A673 (cell line): ENCODE measurements around the gene CDON. TPM values are rescaled to one million over a fixed set of nuclear protein-coding genes. Genes with fewer than 3 reads are reported as not detected.

Source experiments
- BruUV-seq: library from RNA; stranded (reverse); fragments of 400-500 nt; replicated peaks from 2 replicates; lab custom pipeline; 2021; lab: Mats Ljungman, UMichigan
- CTCF ChIA-PET: fragments of 300-600 bp; sonication (Branson Sonifier 250); formaldehyde crosslinking; loops from one replicate; lab custom pipeline; 2022; ENCODE audit warnings: antibody characterized with exemption; lab: Charles Lee
- POLR2A ChIA-PET: fragments of 300-600 bp; sonication (Branson Sonifier 250); formaldehyde crosslinking; loops from one replicate; lab custom pipeline; 2022; ENCODE audit warnings: antibody characterized with exemption; ENCODE audit not compliant: low non-redundant PET; lab: Charles Lee
- DNase-seq: peaks from one replicate; pipeline ENCODE4 v3.0.0-alpha.2; 2015; ENCODE audit warnings: low spot score
- H3K27ac ChIP-seq: fragments of 200-600 bp; sonication (generic); 2 replicates; pipeline ENCODE4 v1.5.1; 2016; ENCODE audit warnings: mixed run types, low read depth, mild to moderate bottlenecking, mixed read lengths, antibody characterized with exemption, low read length; ENCODE audit not compliant: poor library complexity, severe bottlenecking
- H3K27me3 ChIP-seq: fragments of 200-600 bp; sonication (generic); replicated peaks from 2 replicates; pipeline ENCODE4 v1.6.1; 2017; ENCODE audit warnings: mixed run types, low read depth, mild to moderate bottlenecking, mixed read lengths, antibody characterized with exemption, low read length; ENCODE audit not compliant: insufficient read depth, poor library complexity
- H3K36me3 ChIP-seq: fragments of 200-600 bp; sonication (generic); 2 replicates; pipeline ENCODE4 v1.6.1; 2016; ENCODE audit warnings: mixed run types, mild to moderate bottlenecking, mixed read lengths, antibody characterized with exemption, low read length; ENCODE audit not compliant: insufficient read depth, poor library complexity, severe bottlenecking
- H3K4me1 ChIP-seq: fragments of 200-600 bp; sonication (generic); 2 replicates; pipeline ENCODE4 v1.6.1; 2017; ENCODE audit warnings: mixed run types, mild to moderate bottlenecking, mixed read lengths, antibody characterized with exemption, low read length; ENCODE audit not compliant: insufficient read depth, poor library complexity, severe bottlenecking
- H3K4me3 ChIP-seq: fragments of 200-600 bp; sonication (generic); 2 replicates; pipeline ENCODE4 v1.5.1; 2016; ENCODE audit warnings: low read depth, mixed run types, mild to moderate bottlenecking, mixed read lengths, low read length; ENCODE audit not compliant: poor library complexity, severe bottlenecking
- H3K9me3 ChIP-seq: fragments of 200-600 bp; sonication (generic); 2 replicates; pipeline ENCODE4 v1.6.1; 2016; ENCODE audit warnings: mixed run types, low read depth, mild to moderate bottlenecking, mixed read lengths, antibody characterized with exemption, low read length; ENCODE audit not compliant: poor library complexity, severe bottlenecking
- EZH2 ChIP-seq: fragments of 200-600 bp; sonication (generic); IDR thresholded peaks from 2 replicates; pipeline ENCODE4 v1.6.1; 2017; ENCODE audit warnings: borderline replicate concordance, low read depth, mild to moderate bottlenecking, mixed read lengths, antibody characterized with exemption, low read length; ENCODE audit not compliant: poor library complexity, severe bottlenecking
- intact Hi-C: fragments of 100-400 bp; cut with micrococcal nuclease; formaldehyde crosslinking; loops from one replicate; pipeline ENCODE4 v1.10.0; 2022; ENCODE audit not compliant: unreplicated experiment
- total RNA-seq: library from RNA; stranded (reverse); gene quantifications from 2 replicates; pipeline ENCODE4 v1.2.3, GENCODE V29; 2021
- TF ChIP-seq, protein P1 (sequence below): fragments of 300-800, 200-600 bp; sonication (generic); conservative IDR thresholded peaks from 2 replicates; pipeline ENCODE4 v1.5.1; 2017; ENCODE audit warnings: low read depth, mild to moderate bottlenecking, antibody characterized with exemption, low read length, moderate library complexity, mixed read lengths

CDON gene
- total RNA-seq, 1 experiment from 2014 or later = 25.3 TPM

DNA sequence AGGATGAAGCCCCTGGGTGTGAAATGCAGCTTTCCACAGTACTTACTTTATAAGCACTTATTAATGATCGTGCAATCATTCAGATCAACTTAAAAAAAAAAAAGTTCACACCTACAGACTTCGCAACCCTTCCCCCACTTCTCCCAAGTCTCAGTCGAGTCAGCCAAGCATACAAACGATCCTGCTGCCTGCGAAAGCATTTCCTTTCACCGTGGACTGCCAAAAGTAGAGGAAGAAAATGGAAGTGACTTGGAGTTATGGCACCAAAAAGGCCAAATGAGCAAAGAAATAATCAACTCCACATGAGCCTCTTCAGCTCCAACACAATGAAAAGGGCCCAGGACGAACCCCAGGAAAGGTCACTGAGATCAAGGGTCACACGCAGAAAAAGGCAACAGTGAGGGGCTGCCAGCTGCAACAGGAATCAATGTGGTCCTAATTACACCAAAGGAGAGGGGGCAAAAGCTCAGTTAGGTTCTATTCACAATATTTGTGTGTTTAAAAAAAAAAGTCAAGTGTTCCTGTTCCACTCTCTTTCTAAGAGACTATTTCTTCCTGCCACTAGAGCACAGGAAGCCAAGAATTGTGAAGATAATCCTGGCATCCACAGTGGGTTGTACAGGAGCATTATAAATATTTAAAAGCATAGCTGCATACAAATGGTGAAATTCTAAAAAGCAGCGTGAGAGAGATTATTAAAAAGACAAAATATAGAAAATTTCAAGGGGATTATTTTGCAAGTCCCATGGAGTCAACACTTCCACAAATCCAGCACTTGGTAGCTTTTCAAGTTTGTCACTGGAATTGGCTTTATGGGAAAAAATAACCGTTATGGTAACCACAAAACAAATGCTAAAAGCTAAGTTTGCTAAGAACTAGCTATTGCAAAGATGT lies 28.4 kb downstream of the CDON start:
- Histone ChIP-seq H3K9me3 (no peaks in the 10 kb centered on the region), H3K4me1 (peaks cover 22% of the 10 kb centered on the region), H3K4me3 (peak overlapping the region; percentile 20), H3K36me3 (no peaks in the 10 kb centered on the region), H3K27ac (peak overlapping the region; percentile 16), H3K27me3 (no peaks in the 10 kb centered on the region)
- POLR2A ChIA-PET = interaction anchor here (0.5 kb wide), 1 partner anchor 14 kb away, joined by 4 read pairs; no protein-coding TSS in a partner anchor
- intact Hi-C loops = no loop called here
- BruUV-seq = no TSS peak
- no peak for TF ChIP-seq EZH2
- TF ChIP-seq, protein P1, sequence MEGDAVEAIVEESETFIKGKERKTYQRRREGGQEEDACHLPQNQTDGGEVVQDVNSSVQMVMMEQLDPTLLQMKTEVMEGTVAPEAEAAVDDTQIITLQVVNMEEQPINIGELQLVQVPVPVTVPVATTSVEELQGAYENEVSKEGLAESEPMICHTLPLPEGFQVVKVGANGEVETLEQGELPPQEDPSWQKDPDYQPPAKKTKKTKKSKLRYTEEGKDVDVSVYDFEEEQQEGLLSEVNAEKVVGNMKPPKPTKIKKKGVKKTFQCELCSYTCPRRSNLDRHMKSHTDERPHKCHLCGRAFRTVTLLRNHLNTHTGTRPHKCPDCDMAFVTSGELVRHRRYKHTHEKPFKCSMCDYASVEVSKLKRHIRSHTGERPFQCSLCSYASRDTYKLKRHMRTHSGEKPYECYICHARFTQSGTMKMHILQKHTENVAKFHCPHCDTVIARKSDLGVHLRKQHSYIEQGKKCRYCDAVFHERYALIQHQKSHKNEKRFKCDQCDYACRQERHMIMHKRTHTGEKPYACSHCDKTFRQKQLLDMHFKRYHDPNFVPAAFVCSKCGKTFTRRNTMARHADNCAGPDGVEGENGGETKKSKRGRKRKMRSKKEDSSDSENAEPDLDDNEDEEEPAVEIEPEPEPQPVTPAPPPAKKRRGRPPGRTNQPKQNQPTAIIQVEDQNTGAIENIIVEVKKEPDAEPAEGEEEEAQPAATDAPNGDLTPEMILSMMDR = no peak
- CTCF ChIA-PET = interaction anchor here (0.5 kb wide), 1 partner anchor 89 kb away, joined by 4 read pairs; no protein-coding TSS in a partner anchor
- peak; percentile 46 for DNase-seq

DNA sequence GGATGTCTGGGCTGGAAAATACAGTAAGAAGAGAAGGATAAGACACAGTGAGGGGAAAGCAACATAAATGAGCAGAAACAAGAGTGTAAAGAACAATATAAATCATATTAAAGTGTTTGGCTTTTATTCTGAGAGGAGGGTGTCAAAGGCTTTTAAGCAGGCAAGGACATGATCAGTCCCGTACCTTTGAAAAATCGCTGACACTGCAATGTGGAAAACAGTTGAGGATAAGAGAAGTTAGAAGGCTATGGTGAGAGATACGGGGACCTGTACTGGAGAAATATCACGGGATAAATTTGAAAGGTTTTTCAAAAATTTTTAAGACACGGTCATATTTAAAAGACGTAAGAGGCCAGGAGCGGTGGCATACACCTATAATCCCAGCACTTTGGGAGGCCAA lies 30.3 kb downstream of the CDON start:
- no peak for DNase-seq
- H3K27ac ChIP-seq = no peak overlapping the region
- BruUV-seq = no TSS peak
- no peak for TF ChIP-seq EZH2
- TF ChIP-seq, protein P1 = no peak
- intact Hi-C loops = no loop called here
- no peaks in the 10 kb centered on the region for H3K9me3 ChIP-seq
- H3K36me3 ChIP-seq = no peaks in the 10 kb centered on the region
- no peak overlapping the region for H3K4me3 ChIP-seq
- ChIA-PET CTCF (no interaction called here), POLR2A (no interaction called here)
- peaks cover 22% of the 10 kb centered on the region for H3K4me1 ChIP-seq
- H3K27me3 ChIP-seq = no peaks in the 10 kb centered on the region

DNA sequence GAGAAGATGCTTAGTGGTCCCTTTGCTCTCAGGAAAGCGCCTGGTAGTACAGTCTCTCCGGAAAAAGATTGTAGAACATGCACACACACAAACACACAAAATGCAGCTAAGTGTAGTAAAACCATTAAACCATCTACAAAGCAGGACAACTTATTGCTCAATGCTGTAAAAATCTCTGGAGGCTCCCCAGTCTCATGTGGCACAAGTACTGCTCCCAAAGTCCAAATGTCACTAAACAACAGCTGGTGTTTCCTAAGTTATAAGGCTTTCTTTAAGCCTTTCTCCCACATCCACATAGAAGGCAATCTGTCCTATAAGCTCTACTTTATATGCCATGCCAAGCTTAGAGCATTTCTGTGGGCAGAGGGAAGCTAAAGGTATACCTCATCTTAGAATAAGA lies 32.9 kb downstream of the CDON start:
- peaks cover 17% of the 10 kb centered on the region for H3K4me1 ChIP-seq
- H3K4me3 ChIP-seq = no peak overlapping the region
- no peak for DNase-seq
- no peaks in the 10 kb centered on the region for H3K36me3 ChIP-seq
- no peak for TF ChIP-seq EZH2
- TF ChIP-seq, protein P1 = no peak
- no peaks in the 10 kb centered on the region for H3K9me3 ChIP-seq
- ChIA-PET POLR2A (no interaction called here), CTCF (no interaction called here)
- no TSS peak for BruUV-seq
- H3K27ac ChIP-seq = no peak overlapping the region
- H3K27me3 ChIP-seq = no peaks in the 10 kb centered on the region
- intact Hi-C loops = no loop called here
